GOT3 (cell line): ENCODE results near the gene GNA12.

Experiments used
- DNase-seq: peaks from one replicate; lab custom pipeline; 2025; ENCODE audit warnings: mixed read lengths; lab: John Stamatoyannopoulos, UW

The GNA12 gene

DNA sequence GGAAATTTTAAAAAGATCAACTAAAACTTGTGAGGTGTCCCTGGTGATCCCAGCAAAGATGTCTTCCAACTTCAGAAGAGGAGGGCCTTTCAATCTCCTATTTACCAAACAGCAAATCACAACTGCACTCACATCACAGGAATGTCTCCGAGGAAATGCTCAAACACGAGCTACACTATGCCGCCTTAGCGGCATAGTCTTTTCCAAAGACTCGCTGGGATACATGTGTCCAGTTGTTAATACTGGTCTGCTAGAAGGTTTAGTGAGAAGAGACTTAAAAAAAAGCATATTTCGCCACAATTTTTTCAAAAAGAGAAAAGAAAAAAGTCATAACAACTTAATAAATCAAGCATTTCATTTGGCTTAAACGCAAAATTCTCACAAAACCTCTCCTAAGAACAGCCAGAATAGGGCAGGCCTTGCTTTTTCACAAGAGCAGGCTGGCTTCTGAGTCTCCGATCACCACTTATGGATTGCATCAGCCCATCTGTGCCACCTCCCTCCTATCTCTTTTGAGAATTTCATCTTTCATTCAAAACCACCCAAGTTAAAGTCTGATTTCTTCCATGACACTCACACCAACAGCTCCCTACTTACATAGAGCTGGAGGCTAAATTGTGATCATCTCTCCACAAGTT, 66.1 kb downstream of the GNA12 start:
- no peak for DNase-seq

- no peak for DNase-seq
Measured at GRCh38 chr7:2776401-2776800, 67.7 kb downstream of the GNA12 start.

GRCh38 chr7:2775785-2776184, 68.3 kb downstream of the GNA12 start:
- no peak for DNase-seq

DNA sequence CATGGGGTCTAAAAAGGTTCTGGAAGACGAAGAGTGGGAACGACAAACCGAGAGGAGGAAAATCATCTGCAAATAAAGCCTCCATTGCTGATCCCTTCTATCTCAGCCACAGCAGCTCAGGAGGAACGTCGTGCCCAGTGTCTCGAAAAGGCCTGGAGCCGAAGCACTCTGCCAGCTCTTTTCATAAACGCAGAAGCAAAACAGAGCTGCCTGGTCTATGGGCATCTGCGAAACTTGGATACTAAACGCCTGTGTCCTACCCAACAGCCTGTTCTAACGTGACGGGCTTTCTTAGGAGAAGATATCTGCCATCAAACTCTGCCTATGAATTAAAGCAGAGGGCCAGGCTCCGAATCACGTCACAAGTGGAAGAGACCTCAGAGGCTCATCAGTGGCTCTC, 68.7 kb downstream of the GNA12 start:
- no peak for DNase-seq

DNA sequence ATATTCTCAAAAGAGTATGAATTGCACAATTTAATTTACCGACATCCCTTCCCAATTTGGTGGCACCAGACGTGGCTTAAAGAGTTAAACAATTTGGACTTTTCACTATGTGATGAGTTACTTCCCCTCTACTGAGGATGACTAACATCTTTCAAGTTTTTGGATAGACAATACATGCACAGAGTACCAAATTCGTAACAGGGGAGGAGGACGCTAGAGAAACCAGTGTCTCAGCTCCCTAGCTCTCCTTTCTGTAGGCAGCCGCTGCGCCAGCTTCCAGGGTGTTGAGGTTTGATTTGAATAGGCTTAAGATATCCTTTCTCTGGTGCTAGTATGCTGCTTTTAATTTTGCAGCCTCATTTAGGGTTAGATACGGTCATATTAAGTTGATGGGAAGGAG, 69.2 kb downstream of the GNA12 start:
- DNase-seq = no peak

GRCh38 chr7:2774280-2774679, 69.8 kb downstream of the GNA12 start:
- no peak for DNase-seq

DNA sequence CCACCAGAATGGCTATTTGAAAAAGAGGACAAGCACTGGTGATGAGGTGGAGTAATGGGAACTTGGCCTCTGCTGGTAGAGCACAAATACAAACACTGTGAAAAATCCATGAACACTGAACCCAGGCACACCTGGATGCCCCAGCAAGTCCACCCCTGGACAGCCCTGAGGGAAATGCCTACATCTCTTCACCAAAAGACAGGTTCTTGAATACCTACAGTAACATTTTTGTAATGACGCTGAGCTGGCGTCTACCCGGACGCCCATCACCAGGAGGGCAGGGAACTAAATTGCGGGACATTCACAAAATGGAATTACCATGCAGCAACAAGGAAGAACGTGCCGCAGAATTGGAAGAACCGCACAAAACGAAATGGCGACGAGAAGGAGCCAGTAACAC, 70.5 kb downstream of the GNA12 start:
- no peak for DNase-seq

- no peak for DNase-seq
Measured at GRCh38 chr7:2771274-2771731, 72.8 kb downstream of the GNA12 start.

DNA sequence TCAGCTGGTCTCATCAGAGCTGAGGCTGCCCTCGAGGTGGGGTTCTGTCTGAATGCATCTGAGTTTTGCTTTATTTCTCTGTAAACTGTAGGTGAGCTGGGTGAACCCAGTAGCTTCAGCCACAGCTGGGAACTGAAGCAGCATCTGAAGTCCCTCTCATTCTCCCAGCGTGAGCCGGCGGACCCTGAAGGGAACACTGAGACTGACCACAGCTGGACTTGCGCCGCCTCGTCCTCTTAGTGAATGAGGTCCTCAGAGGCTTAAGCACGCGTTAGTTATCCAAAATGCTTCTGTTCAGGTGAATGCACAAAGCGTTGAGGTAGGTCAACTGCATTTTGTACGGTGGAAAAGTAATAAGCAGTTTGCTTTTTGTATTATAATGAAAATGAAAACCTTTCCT, 79.5 kb downstream of the GNA12 start:
- DNase-seq = no peak

GRCh38 chr7:2763597-2763996, 80.5 kb downstream of the GNA12 start:
- DNase-seq = no peak

DNA sequence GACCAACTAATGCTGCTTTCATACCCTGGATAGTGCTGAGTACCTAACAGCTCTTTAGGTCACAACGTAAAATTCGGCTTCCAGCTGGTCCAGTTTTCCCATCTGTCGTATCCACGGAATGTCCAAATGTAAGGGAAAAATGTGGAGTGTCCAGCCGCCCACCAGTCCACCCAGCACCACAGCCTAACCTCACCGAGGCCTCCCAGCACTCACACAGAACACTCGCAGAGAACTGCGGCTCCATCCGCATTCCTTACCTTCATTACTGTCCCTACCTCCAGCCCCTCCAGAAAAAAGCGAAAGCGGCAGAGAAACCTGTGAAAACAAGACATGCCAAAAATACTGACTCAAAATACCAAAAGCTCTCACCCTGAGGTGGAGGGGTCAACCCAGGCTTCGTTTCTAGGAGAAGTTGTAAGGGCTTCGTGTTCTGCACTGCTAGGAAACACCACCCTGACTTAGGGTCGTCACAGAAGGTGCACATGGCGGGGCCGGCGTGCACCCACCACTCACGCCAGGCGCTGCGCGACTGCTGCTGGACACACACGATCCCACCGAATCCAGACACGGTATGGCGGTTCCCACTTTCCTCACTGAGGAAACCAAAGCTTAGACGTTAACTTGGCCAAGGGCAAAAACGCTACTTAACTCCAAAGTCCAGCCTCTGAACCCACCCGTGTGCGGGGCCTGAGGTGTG, 82.2 kb downstream of the GNA12 start:
- DNase-seq = no peak

- DNase-seq = no peak
Measured at GRCh38 chr7:2761131-2761624, 82.9 kb downstream of the GNA12 start.

- no peak for DNase-seq
Measured at GRCh38 chr7:2760098-2760889, 83.8 kb downstream of the GNA12 start.

GRCh38 chr7:2759736-2760097, 84.4 kb downstream of the GNA12 start:
- DNase-seq = no peak

DNA sequence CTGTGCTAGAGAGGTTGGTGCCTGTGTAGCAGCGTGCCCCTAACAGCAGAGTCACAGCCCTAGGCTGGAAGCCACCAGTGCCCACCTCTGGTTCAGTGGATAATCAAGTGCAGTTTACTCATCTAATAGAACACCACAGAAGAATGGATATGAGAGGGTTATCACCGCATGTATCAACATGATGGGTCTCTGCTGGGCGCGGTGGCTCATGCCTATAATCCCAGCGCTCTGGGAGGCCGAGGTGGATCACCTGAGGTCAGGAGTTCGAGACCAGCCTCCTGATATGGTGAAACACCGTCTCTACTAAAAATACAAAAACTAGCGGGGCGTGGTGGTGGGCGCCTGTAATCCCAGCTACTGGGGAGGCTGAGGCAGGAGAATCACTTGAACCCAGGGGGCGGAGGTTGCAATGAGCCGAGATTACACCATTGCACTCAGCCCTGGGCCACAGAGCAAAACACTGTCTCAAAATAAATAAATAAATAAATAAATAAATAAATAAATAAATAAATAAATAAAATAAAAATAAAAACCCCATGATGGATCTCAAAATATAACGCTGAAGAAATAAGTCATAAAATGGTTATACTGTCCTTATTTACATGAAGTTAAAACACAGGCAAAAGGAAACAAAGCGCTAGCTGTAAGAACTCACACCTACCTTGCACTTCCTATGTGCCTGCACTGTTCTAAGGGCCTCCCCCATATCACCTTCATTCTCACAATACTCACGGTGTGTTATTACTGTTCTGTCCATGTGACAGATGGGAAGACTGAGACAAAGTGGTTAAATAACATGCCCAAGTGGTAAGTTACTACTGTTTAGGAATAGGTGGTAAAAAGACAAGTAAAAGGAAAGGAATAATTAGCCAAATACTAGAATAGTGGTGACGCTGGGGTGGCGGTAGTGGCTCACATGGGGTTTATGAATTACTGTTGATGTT, 85.2 kb downstream of the GNA12 start:
- DNase-seq = no peak

DNA sequence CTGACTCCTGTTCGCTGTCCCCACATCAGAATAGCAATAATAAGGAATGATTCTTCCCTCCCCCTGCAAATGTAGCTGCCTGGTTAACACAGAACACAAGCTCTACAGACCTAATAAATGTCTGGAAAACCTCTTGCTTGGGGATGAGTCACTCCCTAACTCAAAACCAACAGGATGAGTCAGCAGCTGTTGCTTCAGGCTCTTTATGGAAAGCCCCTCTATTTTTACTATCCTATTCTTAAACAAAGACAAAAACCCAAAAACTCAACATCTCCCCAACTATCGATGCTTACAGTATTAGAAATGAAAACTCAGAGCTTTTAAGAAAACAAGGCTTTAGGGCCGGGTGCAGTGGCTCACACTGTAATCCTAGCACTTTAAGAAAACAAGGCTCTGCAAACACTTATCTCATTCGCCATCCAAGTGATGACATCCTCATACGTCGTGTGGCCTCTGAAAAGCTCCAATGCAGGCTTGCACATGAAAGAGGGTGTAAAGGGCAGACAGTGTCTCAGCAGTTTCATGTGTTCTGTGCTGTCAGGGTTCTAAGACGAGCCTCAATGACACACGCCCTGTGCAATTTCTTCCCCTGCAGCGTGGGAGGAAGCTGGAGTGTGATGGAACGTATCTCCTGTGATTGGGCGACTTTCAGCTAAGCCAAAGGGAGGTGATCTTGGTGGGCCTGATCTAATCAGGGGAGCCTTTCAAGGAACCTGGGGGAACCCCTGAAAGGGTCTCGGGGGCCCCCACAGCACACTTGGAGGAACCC, 86.0 kb downstream of the GNA12 start:
- DNase-seq = peak; percentile 68

DNA sequence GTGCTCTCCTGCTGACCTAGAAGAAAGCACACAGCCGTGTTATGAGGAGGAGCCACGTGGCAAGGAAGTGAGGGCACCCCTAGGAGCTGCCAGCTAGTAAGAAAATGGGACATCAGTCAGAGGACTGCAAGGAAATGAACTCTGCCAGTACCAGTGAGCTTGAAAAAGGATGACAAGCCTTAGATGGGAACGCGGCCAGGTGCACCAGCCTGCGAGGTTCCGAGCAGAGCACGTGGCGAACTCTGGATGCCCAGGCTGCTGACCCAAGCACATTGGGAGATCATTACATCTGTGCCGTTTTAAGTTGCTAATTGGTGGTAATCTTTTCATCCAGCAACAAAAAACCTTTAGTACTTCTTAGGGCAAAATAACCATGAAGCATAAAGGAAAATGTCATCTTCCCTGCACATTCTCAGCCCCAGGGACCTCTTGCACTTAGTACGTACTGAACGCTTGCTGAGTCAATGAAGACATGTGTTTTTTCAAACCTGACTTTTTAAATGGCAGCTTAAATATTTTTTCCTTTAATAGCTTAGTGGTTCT, 86.7 kb downstream of the GNA12 start:
- no peak for DNase-seq

GRCh38 chr7:2755531-2755930, 88.6 kb downstream of the GNA12 start:
- DNase-seq = no peak

DNA sequence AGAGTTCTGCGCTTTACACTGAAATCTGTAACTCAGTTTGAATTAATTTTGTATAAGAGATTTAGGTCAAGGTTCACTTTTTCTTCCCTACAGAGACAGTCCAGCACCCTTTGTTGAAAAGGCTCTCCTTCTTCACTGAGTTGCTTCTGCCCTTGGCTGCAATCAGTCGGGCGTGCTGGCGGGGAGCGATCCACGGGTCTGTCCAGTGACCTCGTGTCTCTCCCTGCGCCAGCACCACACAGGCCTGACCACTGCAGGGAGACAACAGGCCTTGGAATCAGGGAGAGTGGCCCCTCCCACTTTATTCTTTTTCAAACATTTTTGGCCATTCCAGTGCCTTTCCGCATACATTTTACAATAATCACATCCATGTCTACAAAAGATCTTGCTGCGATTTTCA, 89.2 kb downstream of the GNA12 start:
- no peak for DNase-seq

DNA sequence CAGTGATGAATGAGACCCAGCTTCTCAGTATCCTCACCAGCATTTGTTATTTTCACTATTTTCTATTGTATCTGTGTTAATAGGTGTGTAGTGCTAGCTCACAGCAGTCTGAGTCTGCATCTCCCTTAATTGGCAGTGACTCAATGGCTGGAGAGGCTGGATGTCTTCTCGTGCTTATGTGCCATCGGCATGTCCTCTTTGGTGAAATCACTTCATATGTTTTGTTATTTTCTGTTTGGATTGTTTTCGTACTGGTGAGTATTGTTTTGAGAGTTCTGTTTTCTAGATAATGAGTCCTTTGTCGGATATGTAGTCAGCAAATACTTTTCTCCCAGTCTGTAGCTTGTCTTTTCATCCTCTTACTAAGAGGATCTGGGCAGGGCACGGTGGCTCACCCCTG, 90.0 kb downstream of the GNA12 start:
- no peak for DNase-seq

- no peak for DNase-seq
Measured at GRCh38 chr7:2753148-2753547, 91.0 kb downstream of the GNA12 start.
